ENCODE data around the gene CBL.

DNA sequence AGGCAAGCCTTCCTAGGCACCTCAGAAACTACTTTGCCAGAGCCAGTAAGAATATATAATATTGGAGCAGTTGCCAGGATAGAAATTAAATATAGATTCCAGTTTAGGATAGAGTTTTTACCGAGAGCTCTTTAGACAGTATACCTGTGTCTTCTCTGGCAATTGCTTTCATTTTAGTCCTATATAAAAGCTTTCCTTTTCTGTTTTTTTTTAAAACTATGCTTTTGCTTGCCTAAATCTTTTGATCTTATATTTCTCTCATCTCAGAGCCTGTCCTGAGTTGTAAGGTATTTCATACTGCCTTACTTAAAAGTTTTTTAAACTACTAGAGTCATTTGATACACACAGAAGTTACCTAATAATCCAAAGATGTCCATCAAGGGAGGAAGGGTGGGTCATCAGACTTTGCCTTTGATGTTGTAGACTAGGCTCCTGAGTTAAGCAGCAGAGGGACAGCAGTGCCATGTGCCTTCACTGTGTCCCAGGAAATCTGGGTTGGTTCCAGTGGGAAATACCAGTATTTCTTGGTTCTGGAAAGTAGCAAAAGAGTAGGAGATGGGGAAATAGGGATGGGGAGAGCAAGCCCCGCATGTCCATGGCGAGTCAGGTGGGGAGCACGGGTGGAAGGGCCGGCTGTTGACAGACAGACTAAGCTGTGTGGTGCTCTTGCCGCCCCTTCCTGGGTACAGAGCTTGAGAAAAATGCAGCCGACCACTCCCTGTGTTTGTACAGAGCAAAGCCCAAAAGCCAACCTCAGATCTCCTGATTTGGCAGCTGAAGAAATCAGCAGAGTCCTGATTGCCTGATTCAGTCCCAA is 99.6 kb downstream of the CBL start:
- TF ChIP-seq, protein P1, sequence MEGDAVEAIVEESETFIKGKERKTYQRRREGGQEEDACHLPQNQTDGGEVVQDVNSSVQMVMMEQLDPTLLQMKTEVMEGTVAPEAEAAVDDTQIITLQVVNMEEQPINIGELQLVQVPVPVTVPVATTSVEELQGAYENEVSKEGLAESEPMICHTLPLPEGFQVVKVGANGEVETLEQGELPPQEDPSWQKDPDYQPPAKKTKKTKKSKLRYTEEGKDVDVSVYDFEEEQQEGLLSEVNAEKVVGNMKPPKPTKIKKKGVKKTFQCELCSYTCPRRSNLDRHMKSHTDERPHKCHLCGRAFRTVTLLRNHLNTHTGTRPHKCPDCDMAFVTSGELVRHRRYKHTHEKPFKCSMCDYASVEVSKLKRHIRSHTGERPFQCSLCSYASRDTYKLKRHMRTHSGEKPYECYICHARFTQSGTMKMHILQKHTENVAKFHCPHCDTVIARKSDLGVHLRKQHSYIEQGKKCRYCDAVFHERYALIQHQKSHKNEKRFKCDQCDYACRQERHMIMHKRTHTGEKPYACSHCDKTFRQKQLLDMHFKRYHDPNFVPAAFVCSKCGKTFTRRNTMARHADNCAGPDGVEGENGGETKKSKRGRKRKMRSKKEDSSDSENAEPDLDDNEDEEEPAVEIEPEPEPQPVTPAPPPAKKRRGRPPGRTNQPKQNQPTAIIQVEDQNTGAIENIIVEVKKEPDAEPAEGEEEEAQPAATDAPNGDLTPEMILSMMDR (IDR thresholded peaks at IDR 0.05; ENCODE audit: insufficient read depth, low read depth, low read length), result no peak
- no peak for TF ChIP-seq EZH2 (IDR thresholded peaks at IDR 0.05; ENCODE audit: insufficient read depth, low read length)

All from astrocyte (in vitro differentiated cells and primary cell).